ENCODE measurements around the gene SOX11. TPM values are rescaled to one million over a fixed set of nuclear protein-coding genes. Genes with fewer than 3 reads are reported as not detected.

SOX11 gene
- total RNA-seq, 1 experiment from 2014 or later = not detected

GRCh38 chr2:5720426-5720825 is 28.2 kb downstream of the SOX11 start:
- H3F3A ChIP-seq (ENCODE audit: low read length, unreplicated experiment) = no peaks in the 10 kb centered on the region
- no peak overlapping the region for H3K4me3 ChIP-seq (ENCODE audit: low read length)
- no peak overlapping the region for H3K4me2 ChIP-seq (ENCODE audit: low read length)
- no peaks in the 10 kb centered on the region for H3K79me2 ChIP-seq (ENCODE audit: low read length)
- no peak overlapping the region for H3K9ac ChIP-seq (ENCODE audit: low read length)
- no peaks in the 10 kb centered on the region for H3K9me2 ChIP-seq (replicated peaks; ENCODE audit: low read length)
- no peak for ATAC-seq
- TF ChIP-seq EZH2 (IDR thresholded peaks at IDR 0.05; ENCODE audit: low read length, unreplicated experiment) (no peak), EZH2phosphoT487 (IDR thresholded peaks at IDR 0.05; ENCODE audit: borderline replicate concordance, low read length) (no peak), CTCF (conservative IDR thresholded peaks at IDR 0.05; ENCODE audit: low read depth, low read length) (no peak)
- no peaks in the 10 kb centered on the region for H3K4me1 ChIP-seq (ENCODE audit: insufficient read depth, low read length)
- CTCF ChIA-PET = no interaction called here
- no peak overlapping the region for H2AFZ ChIP-seq (ENCODE audit: low read length)
- no peaks in the 10 kb centered on the region for H3K36me3 ChIP-seq (ENCODE audit: low read depth, low read length)
- BruUV-seq (replicated peaks) = no TSS peak
- H3K9me3 ChIP-seq (ENCODE audit: low read length) = 0 out of 2 replicates have a peak, but pooled peaks cover 9% of the 10 kb centered on the region
- DNase-seq = peak; percentile 17
- H4K20me1 ChIP-seq (ENCODE audit: low read length) = no peaks in the 10 kb centered on the region
- H3K27me3 ChIP-seq (ENCODE audit: low read length) = no peaks in the 10 kb centered on the region
- POLR2A ChIA-PET (ENCODE audit: unreplicated experiment) = no interaction called here
- intact Hi-C loops (cut with micrococcal nuclease) = no loop called here
- no peak overlapping the region for H3K27ac ChIP-seq (ENCODE audit: low read length)

GRCh38 chr2:5722236-5722635 is 30.1 kb downstream of the SOX11 start:
- 0 out of 2 replicates have a peak, but pooled peaks cover 9% of the 10 kb centered on the region for H3K9me3 ChIP-seq (ENCODE audit: low read length)
- no peak overlapping the region for H3K9ac ChIP-seq (ENCODE audit: low read length)
- H3K27ac ChIP-seq (ENCODE audit: low read length) = no peak overlapping the region
- H3K79me2 ChIP-seq (ENCODE audit: low read length) = no peaks in the 10 kb centered on the region
- H3K4me2 ChIP-seq (ENCODE audit: low read length) = no peak overlapping the region
- intact Hi-C loops (cut with micrococcal nuclease) = no loop called here
- TF ChIP-seq EZH2 (IDR thresholded peaks at IDR 0.05; ENCODE audit: low read length, unreplicated experiment) (no peak), CTCF (conservative IDR thresholded peaks at IDR 0.05; ENCODE audit: low read depth, low read length) (no peak), EZH2phosphoT487 (IDR thresholded peaks at IDR 0.05; ENCODE audit: borderline replicate concordance, low read length) (no peak)
- CTCF ChIA-PET = no interaction called here
- BruUV-seq (replicated peaks) = no TSS peak
- H3K4me3 ChIP-seq (ENCODE audit: low read length) = no peak overlapping the region
- no peaks in the 10 kb centered on the region for H3K27me3 ChIP-seq (ENCODE audit: low read length)
- no peaks in the 10 kb centered on the region for H3K36me3 ChIP-seq (ENCODE audit: low read depth, low read length)
- no peak for DNase-seq
- H3F3A ChIP-seq (ENCODE audit: low read length, unreplicated experiment) = no peaks in the 10 kb centered on the region
- no peaks in the 10 kb centered on the region for H4K20me1 ChIP-seq (ENCODE audit: low read length)
- no peaks in the 10 kb centered on the region for H3K4me1 ChIP-seq (ENCODE audit: insufficient read depth, low read length)
- POLR2A ChIA-PET (ENCODE audit: unreplicated experiment) = no interaction called here
- H2AFZ ChIP-seq (ENCODE audit: low read length) = no peak overlapping the region
- H3K9me2 ChIP-seq (replicated peaks; ENCODE audit: low read length) = no peaks in the 10 kb centered on the region
- ATAC-seq = no peak

- Histone ChIP-seq H3K4me1 (ENCODE audit: insufficient read depth, low read length) (no peaks in the 10 kb centered on the region), H3F3A (ENCODE audit: low read length, unreplicated experiment) (no peaks in the 10 kb centered on the region), H3K27ac (ENCODE audit: low read length) (no peak overlapping the region), H3K27me3 (ENCODE audit: low read length) (no peaks in the 10 kb centered on the region), H3K4me2 (ENCODE audit: low read length) (no peak overlapping the region), H3K9me2 (replicated peaks; ENCODE audit: low read length) (no peaks in the 10 kb centered on the region), H3K36me3 (ENCODE audit: low read depth, low read length) (no peaks in the 10 kb centered on the region), H3K9me3 (ENCODE audit: low read length) (0 out of 2 replicates have a peak, but pooled peaks cover 5% of the 10 kb centered on the region), H4K20me1 (ENCODE audit: low read length) (no peaks in the 10 kb centered on the region), H2AFZ (ENCODE audit: low read length) (no peak overlapping the region), H3K79me2 (ENCODE audit: low read length) (no peaks in the 10 kb centered on the region), H3K4me3 (ENCODE audit: low read length) (no peak overlapping the region), H3K9ac (ENCODE audit: low read length) (no peak overlapping the region)
- ChIA-PET POLR2A (ENCODE audit: unreplicated experiment) (no interaction called here), CTCF (no interaction called here)
- ATAC-seq = no peak
- TF ChIP-seq CTCF (conservative IDR thresholded peaks at IDR 0.05; ENCODE audit: low read depth, low read length) (no peak), EZH2phosphoT487 (IDR thresholded peaks at IDR 0.05; ENCODE audit: borderline replicate concordance, low read length) (no peak), EZH2 (IDR thresholded peaks at IDR 0.05; ENCODE audit: low read length, unreplicated experiment) (no peak)
- no TSS peak for BruUV-seq (replicated peaks)
- DNase-seq = no peak
- intact Hi-C loops (cut with micrococcal nuclease) = no loop called here
These were observed 31.9 kb downstream of the SOX11 start for GRCh38 chr2:5723791-5724735.
